AG08396 (cell line): Measurements from ENCODE around the gene BHLHE41.

ENCODE experiments used
- DNase-seq: peaks from one replicate; pipeline ENCODE4 v3.0.0; 2012; ENCODE audit warnings: low spot score, mixed read lengths

BHLHE41 gene

DNA sequence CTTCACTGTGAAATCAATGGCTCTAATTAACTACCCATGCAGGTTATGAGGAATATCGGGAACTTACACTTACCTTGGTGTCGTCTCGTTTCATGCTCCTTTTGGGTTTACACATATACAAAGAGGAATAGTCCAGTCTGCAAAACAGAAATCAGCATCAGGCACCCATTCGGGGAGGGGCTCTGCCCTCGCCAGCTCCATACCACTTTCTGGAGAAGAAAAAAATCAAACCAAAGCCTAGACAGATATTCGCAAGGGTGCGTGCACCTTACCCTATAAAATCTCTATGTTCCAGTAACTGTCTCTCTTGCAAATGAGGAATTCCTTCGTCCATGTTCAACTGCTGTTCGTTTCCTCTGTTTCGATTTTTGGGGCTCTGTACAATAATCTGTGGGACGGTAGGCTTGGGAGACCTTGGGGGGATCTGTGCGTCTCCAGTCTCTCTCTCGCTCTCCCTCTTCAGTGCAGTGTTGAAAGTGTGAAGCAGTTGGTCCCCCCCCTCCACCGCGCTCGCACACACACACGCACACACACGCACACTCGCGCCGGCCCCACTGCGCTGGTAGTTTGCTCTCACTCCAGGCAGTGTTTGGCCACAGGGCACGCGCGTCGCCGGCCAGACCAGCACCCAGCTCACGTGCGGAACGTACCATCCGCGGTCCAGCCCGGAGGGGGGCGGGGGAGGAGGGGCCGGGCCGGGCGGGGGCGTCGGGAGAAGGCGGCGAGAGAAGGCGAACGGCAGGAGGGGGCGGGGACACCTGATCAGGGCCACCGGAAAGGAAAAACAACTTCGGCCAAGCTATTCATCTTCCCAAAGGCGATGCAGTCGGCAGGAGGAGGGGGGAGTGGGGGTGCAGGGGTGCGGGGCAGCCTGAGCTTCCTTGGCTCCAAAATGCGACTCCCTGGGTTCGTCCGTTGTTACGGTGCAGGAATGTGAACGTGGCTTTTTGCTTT lies at the start of gene BHLHE41:
TSS of gene BHLHE41 (minus strand) at position 592 of the 954 bp plus-strand sequence. CDS start at position 334, 258 bp downstream.
- DNase-seq, result peak; percentile 60

DNA sequence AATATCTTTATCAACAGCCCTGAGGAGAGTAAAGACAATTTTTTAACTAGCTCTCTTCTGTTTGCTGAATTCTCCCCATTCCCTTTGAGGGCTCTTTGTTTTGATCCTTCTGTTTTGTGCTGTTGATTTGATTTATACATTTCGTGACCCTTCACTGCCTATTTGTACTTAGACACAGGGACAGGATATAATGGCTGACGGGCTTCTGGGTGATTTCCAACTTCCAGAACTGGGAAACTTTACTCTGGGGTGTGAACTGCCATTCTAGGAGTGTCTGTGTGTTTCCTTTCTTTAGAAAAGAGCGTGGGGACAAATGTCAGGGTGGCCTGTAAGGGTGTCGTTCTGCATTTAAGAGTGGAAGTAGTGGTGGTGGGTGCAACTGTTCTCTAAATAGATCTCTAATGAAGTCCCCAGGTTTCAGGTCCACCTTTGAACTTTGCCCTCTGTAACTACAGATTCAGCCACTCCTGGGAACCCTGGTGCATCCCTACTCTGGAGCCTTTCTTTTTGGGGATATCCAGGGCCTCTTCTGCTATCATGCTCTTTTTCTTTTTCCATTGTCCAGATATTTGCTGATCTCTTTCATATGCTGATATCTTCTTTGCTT lies 48.2 kb upstream of the BHLHE41 start:
- DNase-seq, result no peak

GRCh38 chr12:26172539-26172938 lies 47.7 kb upstream of the BHLHE41 start:
- no peak for DNase-seq

GRCh38 chr12:26172013-26172412 lies 47.2 kb upstream of the BHLHE41 start:
- DNase-seq, result no peak

GRCh38 chr12:26164118-26164517 lies 39.3 kb upstream of the BHLHE41 start:
- DNase-seq, result no peak

DNA sequence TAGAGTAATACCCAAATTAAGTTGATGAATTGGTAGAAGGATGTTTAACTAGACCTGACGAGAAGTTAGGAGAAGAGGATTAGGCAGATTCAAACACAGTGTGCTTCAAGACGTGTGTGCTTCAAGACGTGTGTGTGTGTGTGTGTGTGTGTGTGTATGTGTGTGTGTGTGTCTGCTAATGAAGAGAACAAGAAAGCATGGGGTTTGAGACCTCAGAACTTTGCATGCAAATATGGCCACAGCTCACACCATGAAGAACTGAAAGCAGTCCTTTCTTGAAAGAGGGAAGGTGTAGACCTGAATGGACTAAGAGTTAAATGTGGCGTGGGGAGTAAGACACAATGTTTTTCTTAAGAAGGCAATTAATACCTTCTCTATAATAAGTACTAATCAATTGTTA lies 38.1 kb upstream of the BHLHE41 start:
- no peak for DNase-seq

DNA sequence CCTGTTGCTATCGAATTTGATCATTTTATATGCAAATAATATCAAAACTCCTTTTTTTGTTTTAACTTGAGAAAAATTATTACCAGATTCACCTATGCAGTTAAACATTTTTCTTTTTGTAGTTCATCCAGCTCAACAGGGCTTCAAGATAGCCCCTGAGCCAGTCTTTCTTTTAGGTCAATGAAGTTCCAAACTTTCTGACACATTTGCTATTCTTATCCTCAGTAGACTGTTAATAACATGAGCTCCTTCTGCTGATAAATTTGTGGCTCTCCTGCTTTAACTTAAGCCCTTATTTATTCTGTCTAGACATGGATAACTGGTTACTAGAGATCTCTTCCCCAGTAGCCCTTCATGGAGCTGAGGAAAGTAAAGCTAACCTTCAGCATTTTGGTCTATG lies 37.3 kb upstream of the BHLHE41 start:
- DNase-seq, result no peak

- DNase-seq, result no peak
Measured at GRCh38 chr12:26158078-26158764, 33.4 kb upstream of the BHLHE41 start.

GRCh38 chr12:26157001-26157400 lies 32.2 kb upstream of the BHLHE41 start:
- DNase-seq, result no peak

DNA sequence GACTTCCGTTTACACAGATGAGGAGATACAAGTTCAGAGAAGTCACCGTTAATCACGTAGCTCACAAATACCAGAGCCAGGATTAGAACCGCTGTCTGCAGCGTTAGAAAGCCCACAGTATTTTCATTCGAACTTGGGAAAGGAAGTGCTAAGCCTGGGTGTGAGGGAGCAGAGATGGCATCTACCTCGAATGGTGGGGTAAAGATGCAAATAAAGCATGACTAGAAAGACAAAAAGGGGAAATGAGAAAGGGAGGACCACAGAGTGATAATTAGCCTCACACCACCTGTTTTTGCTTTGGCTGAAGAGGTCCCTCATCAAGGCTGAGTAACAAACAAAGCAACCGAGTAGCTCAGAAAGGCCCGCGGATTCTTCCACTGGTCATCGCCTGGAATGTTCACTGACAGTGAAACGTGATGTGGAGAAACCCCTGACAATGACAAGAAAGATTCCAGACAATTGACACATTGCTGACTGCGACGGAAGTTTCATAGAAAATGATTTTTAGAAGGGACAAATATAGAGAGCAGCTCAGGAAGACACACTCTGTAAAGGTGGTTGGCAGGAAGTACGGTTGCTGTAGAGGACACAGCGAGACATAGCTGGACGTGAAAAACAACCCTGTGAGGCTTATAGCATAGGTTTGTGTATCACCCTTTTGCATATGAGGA lies 31.5 kb upstream of the BHLHE41 start:
- DNase-seq, result no peak

GRCh38 chr12:26153421-26154154 lies 28.8 kb upstream of the BHLHE41 start:
- peak; percentile 71 for DNase-seq

DNA sequence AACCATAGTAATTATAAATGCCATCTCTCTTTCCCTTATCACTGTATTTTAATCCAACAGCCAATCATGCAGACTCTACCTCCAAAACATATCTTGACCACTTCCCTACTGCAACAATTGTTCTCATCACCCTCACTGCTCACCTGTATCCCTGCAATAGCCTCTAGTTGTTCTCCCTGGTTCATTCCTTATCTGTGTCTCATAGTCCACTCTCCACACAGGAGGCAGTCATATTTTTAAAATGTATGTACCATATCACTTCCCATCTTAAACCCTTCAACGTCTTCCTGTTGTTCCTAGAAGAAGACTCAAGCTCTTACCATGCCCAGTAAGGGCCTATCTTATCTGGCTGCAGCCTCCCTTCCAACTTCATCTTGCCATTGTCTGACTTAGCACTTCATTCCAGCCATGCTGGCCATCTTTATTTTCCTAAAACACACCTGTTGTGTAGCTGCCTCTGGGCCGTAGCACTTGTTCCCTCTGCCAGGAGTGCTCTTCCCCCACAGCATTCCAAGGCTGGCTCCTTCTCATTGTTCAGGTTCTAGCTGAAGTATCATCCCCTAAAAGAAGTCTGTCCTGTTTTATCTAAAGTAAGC lies 27.8 kb upstream of the BHLHE41 start:
- no peak for DNase-seq

GRCh38 chr12:26150736-26151450 lies 26.1 kb upstream of the BHLHE41 start:
- peak; percentile 57 for DNase-seq

DNA sequence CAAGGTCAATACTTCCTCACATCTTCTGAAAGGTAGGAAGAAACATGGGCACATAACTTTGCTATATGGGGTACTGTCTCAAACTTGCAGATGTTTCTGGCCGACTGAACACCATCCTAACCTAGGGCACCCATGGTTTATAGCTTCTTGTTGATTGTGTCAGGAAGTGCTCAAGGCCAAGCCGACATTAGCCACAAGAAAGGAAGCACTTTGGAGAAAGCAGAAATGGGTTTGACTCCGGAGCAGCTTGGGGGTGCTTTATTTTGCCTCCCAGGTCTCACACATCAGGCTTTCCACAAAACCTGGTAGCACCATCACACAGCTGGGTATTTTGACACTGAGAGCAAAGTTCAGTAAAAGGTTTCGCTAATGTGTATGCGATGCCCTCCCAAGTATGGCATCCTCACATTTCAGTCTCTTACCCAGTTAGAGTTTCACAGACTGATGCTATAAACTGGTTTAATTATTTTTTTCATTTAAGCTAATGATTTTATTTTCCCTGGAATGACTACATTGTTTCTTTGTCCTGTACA lies 25.2 kb upstream of the BHLHE41 start:
- no peak for DNase-seq

GRCh38 chr12:26148291-26148690 lies 23.5 kb upstream of the BHLHE41 start:
- no peak for DNase-seq

DNA sequence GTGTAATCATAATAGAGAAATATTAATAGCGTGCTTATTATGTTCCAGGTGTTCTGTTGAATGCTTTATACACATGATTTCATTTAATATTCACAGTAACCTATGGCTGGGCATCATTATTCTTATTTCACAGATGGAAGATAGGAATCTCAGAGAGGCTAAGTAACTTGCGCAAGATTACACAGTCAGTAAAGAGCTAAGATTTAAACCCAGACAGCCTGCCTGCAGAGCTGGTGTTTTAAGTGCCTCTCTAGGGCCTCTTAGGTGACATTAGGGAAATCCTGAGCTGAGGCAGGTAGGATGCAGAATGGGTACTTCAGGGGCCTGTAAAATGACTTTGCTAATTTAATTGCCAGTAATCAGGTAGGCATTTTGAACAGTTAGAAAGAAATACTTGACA lies 18.5 kb upstream of the BHLHE41 start:
- no peak for DNase-seq

GRCh38 chr12:26138860-26139259 lies 14.0 kb upstream of the BHLHE41 start:
- DNase-seq, result no peak

GRCh38 chr12:26136688-26137087 lies 11.9 kb upstream of the BHLHE41 start:
- no peak for DNase-seq

- DNase-seq, result no peak
Measured at GRCh38 chr12:26135571-26135970, 10.7 kb upstream of the BHLHE41 start.

DNA sequence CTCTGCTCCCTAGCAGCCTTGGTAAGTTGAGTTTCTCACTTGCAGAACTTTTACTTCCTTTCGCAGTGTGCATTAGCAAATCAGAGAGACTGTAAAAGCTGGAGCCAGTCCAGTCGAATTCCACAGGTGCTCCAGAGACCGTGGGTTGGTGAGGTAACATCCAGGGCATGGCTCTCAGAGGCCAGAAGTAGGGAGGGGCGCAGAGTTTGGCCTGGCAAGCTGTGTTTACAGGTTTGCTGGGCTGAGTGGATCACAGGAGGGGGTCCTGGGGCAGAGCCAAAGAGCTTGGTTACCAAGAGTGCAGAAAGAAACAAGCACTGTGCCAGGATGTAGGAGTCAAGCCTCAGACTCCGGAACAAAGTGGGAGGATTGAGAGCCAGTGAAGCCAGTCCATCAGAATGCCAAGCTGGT lies 10.2 kb upstream of the BHLHE41 start:
- no peak for DNase-seq
